ENCODE results near the gene PPP1R3A.

PPP1R3A gene

DNA sequence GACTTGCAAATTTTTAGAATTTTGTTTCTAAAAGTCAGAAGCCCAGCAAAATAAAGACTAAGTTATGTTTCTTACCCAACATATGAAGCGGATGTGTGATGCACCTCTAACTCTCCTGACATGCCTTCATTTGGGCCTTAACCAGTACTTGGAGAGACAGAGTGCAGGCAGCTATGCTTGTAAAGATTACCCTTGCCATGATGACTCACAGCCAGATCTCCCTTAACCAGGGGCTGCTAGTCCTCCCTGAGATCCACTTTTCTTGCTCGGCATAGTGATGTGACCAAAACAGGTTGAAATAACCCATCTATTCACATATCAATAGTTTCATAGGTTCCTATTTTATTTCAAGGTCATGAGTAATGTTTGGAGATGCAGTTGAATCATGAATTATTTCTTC lies 43.6 kb downstream of the PPP1R3A start:
- DNase-seq, result no peak

DNA sequence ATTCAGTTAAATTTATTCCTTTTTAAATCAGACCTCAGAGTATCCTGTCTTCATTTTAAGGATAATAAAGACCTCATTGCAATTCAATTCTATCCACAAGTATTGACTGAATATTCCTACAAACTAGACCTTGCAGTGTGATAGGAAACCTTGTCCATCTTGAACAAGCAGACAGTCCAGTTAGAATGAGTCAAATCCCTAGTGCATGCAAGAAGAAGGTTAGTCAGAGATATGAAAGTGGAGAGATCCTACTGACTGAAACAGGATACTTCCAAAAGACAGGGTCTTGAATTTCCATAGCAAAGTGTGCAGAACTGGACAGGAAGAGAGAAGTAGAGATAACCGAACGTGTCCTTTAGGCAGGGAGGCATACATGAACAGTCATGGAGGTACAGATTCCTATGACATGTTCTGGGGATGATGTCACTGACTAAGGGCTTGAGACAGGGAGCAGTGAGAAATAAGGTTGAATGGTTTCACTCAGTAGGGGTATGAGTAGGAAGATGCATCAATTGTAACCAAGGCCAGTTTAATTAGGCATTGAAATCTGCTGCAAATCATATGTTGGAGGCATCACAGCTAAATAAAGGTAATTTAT lies 45.2 kb downstream of the PPP1R3A start:
- DNase-seq, result no peak

DNA sequence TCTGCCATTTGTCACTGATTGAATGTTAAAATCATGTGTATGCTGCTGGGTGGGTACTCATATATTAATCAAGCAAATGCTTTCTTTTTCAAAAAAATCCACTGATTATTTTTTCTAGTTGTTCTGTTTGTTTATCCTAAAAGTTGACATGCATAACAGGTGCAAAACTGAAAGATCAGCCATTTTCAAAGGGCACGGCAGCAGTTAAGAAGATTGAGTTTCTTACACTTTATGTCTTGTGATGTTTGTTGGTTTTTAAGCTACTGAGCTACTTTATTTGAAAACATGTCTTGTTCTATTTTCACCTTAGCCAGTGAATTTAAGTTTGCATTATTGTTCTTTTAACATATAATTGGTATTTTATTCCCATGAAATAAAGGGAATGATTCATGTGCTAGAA lies 45.8 kb downstream of the PPP1R3A start:
- no peak for DNase-seq

DNA sequence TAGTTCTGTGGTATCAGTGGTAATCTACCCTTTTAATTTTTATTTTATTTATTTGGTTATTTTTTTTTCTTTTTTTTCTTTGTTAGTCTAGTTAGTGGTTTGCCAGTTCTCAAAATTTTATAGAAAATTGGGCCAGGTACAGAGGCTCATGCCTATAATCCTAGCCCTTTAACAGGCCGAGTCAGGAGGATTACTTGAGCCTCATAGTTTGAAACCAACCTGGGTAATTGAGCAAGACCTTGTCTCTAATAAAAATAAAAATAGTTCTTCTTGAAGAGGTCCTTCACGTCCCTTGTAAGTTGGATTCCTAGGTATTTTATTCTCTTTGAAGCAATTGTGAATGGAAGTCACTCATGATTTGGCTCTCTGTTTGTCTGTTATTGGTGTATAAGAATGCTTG lies 51.5 kb downstream of the PPP1R3A start:
- DNase-seq, result no peak

DNA sequence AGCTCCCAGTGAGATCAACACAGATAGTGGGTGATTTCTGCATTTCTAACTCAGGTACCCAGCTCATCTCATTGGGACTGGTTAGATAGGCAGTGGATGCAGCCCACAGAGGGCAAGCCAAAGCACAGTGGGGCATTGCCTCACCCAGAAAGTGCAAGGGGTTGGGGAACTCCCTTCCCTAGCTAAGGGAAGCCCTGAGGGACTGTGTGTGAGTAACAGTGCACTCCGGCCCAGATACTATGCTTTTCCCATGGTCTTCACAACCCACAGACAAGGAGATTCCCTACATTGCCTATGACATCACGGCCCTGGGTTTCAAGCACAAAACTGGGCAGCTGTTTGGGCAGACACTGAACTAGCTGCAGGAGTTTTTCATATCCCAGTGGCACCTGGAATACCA lies 62.8 kb downstream of the PPP1R3A start:
- no peak for DNase-seq

DNA sequence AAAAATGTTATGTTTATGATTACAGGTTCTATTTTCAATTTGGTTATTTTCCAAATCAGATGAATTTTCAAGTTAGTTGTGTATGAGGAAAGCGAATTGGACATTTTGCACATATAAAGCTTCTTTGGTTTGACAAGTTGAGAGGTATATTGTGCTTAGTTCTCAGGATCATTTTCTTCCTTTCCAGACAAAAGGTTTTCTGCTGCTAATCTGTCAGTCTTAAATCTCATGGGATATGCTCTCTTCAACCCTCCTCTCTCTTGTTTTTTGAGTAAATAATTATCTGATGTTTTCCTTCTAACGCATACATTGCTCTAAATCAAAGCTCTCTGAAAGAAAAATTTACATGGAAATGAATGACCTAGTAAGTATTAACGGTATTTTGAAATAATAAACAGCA lies 77.9 kb downstream of the PPP1R3A start:
- no peak for DNase-seq

DNA sequence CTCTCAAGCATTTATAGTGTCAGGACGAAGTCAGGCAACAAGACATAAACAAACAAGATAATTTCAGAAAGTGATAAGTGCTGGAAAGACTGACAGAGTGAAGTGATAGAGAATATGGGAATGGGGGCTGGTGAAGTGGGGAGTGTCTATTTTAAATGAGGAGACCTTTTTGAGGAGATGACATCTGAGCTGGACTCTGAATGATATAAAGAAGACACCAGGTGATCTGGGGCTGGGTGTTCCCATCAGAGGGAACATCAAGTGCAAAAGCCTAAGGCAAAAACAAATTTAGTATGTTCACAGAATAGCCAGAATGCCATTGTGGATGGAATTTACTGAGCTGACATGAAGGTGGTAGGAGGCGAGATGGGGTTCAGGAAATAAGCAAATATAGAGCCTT lies 83.4 kb downstream of the PPP1R3A start:
- no peak for DNase-seq

DNA sequence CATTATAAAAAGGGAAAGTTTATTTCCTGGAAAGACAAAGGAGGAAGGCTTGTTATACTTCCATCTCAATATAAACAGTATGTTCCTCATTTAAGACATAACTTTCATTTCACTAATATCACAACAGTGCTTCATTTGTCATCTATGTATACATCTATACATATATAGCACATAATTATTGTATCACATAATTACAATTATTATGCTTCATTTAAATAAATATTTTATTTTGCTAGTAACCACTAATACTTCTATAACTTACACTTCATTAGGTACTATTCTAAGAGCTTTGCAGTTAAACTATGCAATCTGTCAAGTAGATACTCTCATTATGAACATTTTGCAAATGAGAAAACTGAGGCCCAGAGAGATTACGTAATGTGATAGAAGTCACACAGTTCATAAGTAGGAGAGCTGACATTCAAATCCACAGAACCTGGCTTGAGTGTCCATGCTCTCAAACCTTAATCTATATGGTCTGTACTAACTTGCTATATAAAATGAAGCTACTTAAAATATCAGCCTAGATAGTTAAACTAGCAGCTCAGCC lies 86.5 kb downstream of the PPP1R3A start:
- no peak for DNase-seq

DNA sequence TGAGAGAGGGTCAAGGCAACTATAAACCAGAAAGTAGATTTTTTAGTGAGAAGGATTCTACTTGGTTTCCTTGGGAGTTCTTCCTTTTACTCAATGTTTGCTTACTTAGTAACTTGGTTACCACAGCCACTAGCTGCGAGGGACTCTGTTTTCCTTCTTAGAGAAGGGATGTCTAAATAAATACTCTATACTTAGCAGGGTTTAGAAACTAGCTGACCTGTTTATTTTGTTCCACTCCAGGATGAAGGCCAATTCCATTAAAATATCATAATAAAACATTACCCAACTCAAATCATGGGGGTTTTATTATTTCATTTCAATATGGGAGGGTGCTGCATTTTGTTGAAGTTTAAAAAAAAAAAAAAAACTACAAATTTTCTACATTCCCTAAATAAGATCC lies 87.3 kb downstream of the PPP1R3A start:
- DNase-seq, result no peak

DNA sequence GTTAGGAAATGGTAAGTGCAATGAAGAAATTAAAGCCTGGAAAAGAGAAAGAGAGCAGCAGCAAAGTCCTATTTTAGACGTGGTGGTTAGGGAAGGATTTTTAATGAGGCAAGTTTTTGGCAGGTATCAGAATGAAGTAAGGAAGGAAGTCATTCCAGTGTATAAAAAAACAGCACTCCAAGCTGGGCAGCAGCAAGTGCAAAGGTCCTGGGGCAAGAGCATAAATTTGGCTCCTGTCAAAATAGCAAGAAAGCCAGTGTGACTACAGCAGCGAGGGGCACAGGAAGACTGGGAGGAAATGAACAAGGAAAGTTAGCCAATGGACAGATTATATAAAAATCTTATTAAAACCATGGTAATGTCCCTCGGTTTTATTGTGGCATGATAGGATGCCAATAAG lies 90.2 kb downstream of the PPP1R3A start:
- no peak for DNase-seq

All from stimulated activated CD4-positive, alpha-beta T cell treated with anti-CD3 and anti-CD28 coated beads, Interleukin-4, amount 100 ng/mL, for 24 hours (primary cell).